Peyer's patch (tissue), 4 donors: ENCODE measurements around the gene PMP22.

Experiments used
- POLR2A ChIP-seq, 2 donors: fragments of 450-650 bp; IDR thresholded peaks; one replicate each; pipeline ENCODE4 v1.5.1; 2017; ENCODE audit warnings: antibody characterized with exemption in 2 of 2, mild to moderate bottlenecking in 2 of 2, moderate library complexity in 2 of 2
- TF ChIP-seq, protein P1 (sequence below), 6 experiments: fragments of 450-650 bp in 4 of 6; fragments of 200-600 bp in 2 of 6; sonication (generic) in 1 of 6; IDR thresholded peaks; one replicate each; pipeline ENCODE4 v1.5.1; 2017 to 2019; ENCODE audit warnings: antibody characterized with exemption in 6 of 6, mild to moderate bottlenecking in 3 of 6, moderate library complexity in 1 of 6

DNA sequence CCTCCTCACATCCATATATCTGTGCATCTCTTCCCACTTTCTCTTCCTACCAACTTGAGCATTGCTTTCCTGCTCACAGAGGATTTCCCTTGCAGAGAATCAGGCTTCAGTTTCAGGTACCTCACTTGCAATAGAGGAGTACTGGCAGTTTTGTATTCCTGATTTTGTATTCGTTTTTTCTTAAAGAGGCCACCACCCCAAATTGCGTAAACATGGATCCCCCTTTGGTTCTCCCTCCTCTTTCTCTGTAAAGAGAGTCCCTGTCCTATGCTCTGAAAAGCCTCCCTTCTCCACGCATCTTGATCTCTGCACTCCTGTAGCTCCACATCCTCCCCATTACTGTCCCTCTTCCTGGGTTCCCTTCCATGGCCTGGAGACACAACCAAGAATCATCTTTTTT lies 44.1 kb upstream of the PMP22 start:
- TF ChIP-seq, protein P1, sequence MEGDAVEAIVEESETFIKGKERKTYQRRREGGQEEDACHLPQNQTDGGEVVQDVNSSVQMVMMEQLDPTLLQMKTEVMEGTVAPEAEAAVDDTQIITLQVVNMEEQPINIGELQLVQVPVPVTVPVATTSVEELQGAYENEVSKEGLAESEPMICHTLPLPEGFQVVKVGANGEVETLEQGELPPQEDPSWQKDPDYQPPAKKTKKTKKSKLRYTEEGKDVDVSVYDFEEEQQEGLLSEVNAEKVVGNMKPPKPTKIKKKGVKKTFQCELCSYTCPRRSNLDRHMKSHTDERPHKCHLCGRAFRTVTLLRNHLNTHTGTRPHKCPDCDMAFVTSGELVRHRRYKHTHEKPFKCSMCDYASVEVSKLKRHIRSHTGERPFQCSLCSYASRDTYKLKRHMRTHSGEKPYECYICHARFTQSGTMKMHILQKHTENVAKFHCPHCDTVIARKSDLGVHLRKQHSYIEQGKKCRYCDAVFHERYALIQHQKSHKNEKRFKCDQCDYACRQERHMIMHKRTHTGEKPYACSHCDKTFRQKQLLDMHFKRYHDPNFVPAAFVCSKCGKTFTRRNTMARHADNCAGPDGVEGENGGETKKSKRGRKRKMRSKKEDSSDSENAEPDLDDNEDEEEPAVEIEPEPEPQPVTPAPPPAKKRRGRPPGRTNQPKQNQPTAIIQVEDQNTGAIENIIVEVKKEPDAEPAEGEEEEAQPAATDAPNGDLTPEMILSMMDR (IDR thresholded peaks at IDR 0.05): no peak
- TF ChIP-seq POLR2A (IDR thresholded peaks at IDR 0.05): no peak
